Esophagus (tissue), 2 donors: Measurements from ENCODE around the gene PLIN4. TPM values are rescaled to one million over a fixed set of nuclear protein-coding genes. Genes with fewer than 3 reads are reported as not detected.
"Not testable (repeated sequence)": the region's sequence is repeated elsewhere in the genome, so short reads cannot be mapped to it uniquely, and the experiment has no call there.

Experiments used
- H3K27ac ChIP-seq, 2 donors: one replicate each; pipeline ENCODE4 v1.5.1; 2013; ENCODE audit warnings: low read depth in 2 of 2, mild to moderate bottlenecking in 2 of 2, inconsistent platforms in 1 of 2, low read length in 1 of 2, moderate library complexity in 1 of 2
- H3K27me3 ChIP-seq, 2 donors: one replicate each; pipeline ENCODE4 v1.6.1; 2013; ENCODE audit warnings: low read length in 2 of 2, control low read depth in 1 of 2, mild to moderate bottlenecking in 1 of 2; ENCODE audit not compliant: insufficient read depth in 2 of 2, control insufficient read depth in 1 of 2
- H3K36me3 ChIP-seq, 2 donors: one replicate each; pipeline ENCODE4 v1.6.1; 2013; ENCODE audit warnings: low read length in 1 of 2; ENCODE audit not compliant: control insufficient read depth in 2 of 2, insufficient read depth in 2 of 2
- H3K4me1 ChIP-seq, 2 donors: one replicate each; pipeline ENCODE4 v1.6.1; 2013; ENCODE audit warnings: low read length in 1 of 2; ENCODE audit not compliant: control insufficient read depth in 2 of 2, insufficient read depth in 2 of 2
- H3K4me3 ChIP-seq, 2 donors: one replicate each; pipeline ENCODE4 v1.5.1; 2013; ENCODE audit warnings: low read length in 2 of 2, mild to moderate bottlenecking in 2 of 2, low read depth in 1 of 2, moderate library complexity in 1 of 2
- H3K9me3 ChIP-seq, 2 donors: one replicate each; pipeline ENCODE4 v1.6.1; 2013; ENCODE audit warnings: mild to moderate bottlenecking in 2 of 2, low read depth in 1 of 2, low read length in 1 of 2, moderate library complexity in 1 of 2; ENCODE audit not compliant: control insufficient read depth in 2 of 2, insufficient read depth in 1 of 2
- WGBS, 2 donors: extraction: QIAGEN DNeasy Blood & Tissue Kit; methylation state at CpG; one replicate each; pipeline ENCODE4 v1.1.7; 2013; 5-methylcytosine and 5-hydroxymethylcytosine counted together
- polyA plus RNA-seq, 2 donors: library from polyadenylated mRNA; stranded (reverse); fragments of 200-250 nt; gene quantifications; one replicate each; pipeline ENCODE4 v1.2.3, GENCODE V29; 2013
- donor health status: healthy with polysubstance abuse.
- donor health status: Bipolar disorder and iron deficiency.

The PLIN4 gene
- polyA plus RNA-seq, 2 donors = 2.8 to 4.1 TPM

- 81 to 87% methylated on average over 8 of the region's 8 CpGs for WGBS, 2 donors
- not testable (repeated sequence) for H3K27me3 ChIP-seq, H3K4me3 ChIP-seq, H3K36me3 ChIP-seq, H3K4me1 ChIP-seq, H3K9me3 ChIP-seq, H3K27ac ChIP-seq
Measured at GRCh38 chr19:4527377-4527776, 9.1 kb upstream of the PLIN4 start.

DNA sequence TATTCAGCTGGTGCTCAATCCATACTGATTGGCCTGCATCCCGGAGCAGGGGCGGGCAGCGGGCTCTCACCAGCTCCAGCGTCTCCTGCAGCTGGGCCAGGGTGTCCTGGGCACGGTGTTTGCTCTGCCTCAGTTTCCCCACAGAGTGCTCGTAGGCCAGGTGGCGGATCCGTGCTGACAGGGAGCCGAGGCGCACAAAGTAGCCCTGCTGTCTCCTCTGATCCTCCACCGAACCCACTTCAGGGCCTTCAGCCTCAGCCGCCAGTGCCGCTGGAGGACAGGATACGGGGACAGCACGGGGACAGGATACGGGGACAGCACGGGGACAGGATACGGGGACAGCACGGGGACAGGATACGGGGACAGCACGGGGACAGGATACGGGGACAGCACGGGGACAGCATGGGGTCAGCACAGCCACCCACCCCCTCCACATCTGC is 7.3 kb upstream of the PLIN4 start:
- H3K36me3 ChIP-seq = no peaks in the 10 kb centered on the region
- H3K27ac ChIP-seq = no peak overlapping the region
- no peaks in the 10 kb centered on the region for H3K9me3 ChIP-seq
- no peaks in the 10 kb centered on the region for H3K27me3 ChIP-seq
- H3K4me3 ChIP-seq = no peak overlapping the region
- 68 to 74% methylated on average over 23 of the region's 23 CpGs for WGBS, 2 donors
- H3K4me1 ChIP-seq = no peaks in the 10 kb centered on the region

DNA sequence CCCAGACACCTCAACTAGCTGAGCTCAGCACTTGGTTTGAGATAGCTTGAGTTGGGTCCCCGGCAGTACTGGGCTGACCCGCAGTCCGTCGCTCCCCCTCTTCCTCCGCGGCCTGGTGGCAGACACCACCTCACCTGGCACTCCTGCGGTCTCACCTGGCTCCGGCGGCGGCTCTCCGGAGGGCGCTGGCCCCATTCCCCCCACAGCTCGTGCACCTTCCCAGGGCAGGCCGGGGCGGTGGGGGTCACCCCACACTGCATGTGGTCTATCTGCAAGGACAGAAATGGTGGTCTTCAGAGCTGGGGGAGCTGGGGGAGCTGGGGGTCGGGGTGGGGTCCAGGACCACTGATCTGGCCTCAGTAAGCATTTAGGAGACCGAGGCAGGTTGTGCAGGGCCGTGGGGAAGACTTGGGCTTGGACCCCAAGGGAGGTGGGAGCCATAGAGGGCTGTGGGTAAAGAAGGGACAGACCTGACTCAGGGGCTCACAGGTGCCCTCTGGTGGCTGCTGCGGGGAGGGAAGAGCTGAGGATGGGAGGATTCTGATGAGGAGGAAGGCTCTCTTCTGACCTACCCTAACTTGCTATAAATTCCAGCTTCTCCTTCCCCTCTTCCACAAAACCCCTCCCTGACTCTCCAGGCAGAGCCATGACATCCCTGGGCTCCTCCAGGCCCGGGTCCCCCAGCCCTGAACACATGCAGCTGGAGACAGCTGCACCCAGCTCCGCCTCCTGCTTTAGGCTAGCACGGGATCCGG is 6.7 kb upstream of the PLIN4 start:
- H3K4me3 ChIP-seq = no peak overlapping the region
- H3K36me3 ChIP-seq = no peaks in the 10 kb centered on the region
- WGBS, 2 donors = 61 to 64% methylated on average over 23 of the region's 23 CpGs
- no peaks in the 10 kb centered on the region for H3K4me1 ChIP-seq
- no peak overlapping the region for H3K27ac ChIP-seq
- H3K9me3 ChIP-seq = no peaks in the 10 kb centered on the region
- no peaks in the 10 kb centered on the region for H3K27me3 ChIP-seq

GRCh38 chr19:4523306-4524110 is 5.2 kb upstream of the PLIN4 start:
- Histone ChIP-seq H3K27me3 (no peaks in the 10 kb centered on the region), H3K4me1 (peaks cover 8 to 12% of the 10 kb centered on the region in 2 donors), H3K9me3 (no peaks in the 10 kb centered on the region), H3K27ac (no peak overlapping the region), H3K4me3 (no peak overlapping the region), H3K36me3 (no peaks in the 10 kb centered on the region)
- WGBS, 2 donors = 69 to 77% methylated on average over 44 to 53 of the region's 53 CpGs

GRCh38 chr19:4522291-4523002 is 4.2 kb upstream of the PLIN4 start:
- Histone ChIP-seq H3K9me3 (no peaks in the 10 kb centered on the region), H3K4me3 (no peak overlapping the region), H3K27ac (no peak overlapping the region), H3K4me1 (peaks cover 8 to 12% of the 10 kb centered on the region in 2 donors), H3K27me3 (no peaks in the 10 kb centered on the region), H3K36me3 (no peaks in the 10 kb centered on the region)
- WGBS, 2 donors = 86 to 90% methylated on average over 15 of the region's 15 CpGs

DNA sequence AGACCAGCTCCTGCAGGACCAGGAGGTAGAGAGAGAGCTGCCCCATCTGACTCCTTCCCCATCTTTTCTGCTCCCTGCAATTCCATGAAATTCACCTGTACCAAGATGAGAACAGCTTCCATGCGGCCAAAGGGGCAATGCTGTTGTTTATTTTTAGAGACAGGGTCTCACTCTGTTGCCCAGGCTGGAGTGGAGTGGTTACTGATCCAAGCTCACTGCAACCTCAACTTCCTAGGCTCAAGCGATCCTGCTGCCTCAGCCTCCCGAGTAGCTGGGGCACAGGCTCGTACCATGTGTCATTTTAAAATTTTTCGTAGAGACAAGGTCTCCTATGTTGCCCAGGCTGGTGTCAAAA is 3.6 kb upstream of the PLIN4 start:
- WGBS, 2 donors = 85 to 92% methylated on average over 5 of the region's 5 CpGs
- H3K9me3 ChIP-seq = no peaks in the 10 kb centered on the region
- no peaks in the 10 kb centered on the region for H3K27me3 ChIP-seq

GRCh38 chr19:4521170-4521887 is 3.0 kb upstream of the PLIN4 start:
- Histone ChIP-seq H3K4me1 (peaks cover 8 to 12% of the 10 kb centered on the region in 2 donors), H3K27me3 (no peaks in the 10 kb centered on the region), H3K27ac (no peak overlapping the region), H3K36me3 (no peaks in the 10 kb centered on the region), H3K4me3 (no peak overlapping the region), H3K9me3 (no peaks in the 10 kb centered on the region)
- WGBS, 2 donors = 72 to 77% methylated on average over 11 of the region's 11 CpGs

More for the DNA sequence above, 3.6 kb upstream of the PLIN4 start:
- Histone ChIP-seq H3K27ac (no peak overlapping the region), H3K4me1 (peaks cover 8 to 12% of the 10 kb centered on the region in 2 donors), H3K36me3 (no peaks in the 10 kb centered on the region), H3K4me3 (no peak overlapping the region)

DNA sequence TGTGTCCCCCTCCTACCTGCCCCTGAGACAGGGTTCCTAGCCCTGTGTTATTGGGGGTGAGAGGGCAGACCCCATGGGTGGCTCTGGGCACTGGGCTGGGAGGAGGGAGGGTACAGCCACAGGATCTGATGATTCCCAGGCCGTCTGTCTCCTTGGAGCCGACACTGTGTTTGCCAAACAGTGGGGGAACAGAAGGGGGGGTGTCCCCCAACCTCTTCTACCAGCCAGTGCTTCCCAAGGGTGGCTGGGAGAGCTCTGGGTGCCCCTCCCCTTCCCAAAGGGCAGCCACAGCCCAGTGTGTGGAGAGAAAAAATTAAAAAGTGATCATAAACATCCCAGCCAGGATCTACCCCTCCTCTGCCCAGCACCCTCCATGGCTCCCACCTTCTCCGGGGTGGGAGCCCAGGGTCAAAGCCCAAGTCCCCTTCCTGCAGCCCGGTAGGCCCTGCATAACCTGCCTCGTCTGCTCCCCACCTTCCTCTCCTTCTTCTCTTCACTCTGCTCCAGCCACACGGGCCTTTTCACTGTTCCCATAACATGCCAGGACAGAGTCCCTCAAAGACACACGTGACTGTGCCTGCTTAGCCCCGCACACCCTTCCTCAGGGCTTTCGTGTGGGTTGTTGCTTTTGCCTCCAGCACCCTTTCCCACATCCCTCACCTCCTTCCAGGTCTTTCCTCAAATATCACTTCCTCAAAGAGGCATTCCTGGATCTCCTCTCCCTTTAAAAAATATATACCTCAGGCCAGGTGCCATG is 1.4 kb upstream of the PLIN4 start:
- WGBS, 2 donors = 29 to 43% methylated on average over 9 of the region's 9 CpGs
- H3K4me3 ChIP-seq = no peak overlapping the region
- no peaks in the 10 kb centered on the region for H3K27me3 ChIP-seq
- peaks cover 8 to 12% of the 10 kb centered on the region in 2 donors for H3K4me1 ChIP-seq
- H3K9me3 ChIP-seq = no peaks in the 10 kb centered on the region
- H3K36me3 ChIP-seq = no peaks in the 10 kb centered on the region
- H3K27ac ChIP-seq = peak overlapping the region; percentile 45 to 90

DNA sequence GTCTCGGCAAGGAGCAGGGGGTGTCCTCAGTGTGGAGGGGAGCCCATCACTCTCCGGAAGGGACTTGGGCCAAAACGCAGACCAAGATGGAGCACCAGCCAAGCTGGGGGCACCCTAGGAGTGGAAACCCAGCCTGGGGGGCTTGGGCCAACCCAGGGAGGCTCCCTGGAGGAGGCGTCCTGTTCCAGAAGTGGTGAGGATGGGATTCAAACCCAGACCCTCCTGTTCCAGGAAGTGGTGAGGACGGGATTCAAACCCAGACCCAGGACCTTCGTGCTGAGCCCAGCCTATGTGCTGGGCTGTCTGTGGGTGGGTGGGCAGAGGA is 848 bp upstream of the PLIN4 start:
- 69 to 84% methylated on average over 6 of the region's 6 CpGs for WGBS, 2 donors
- Histone ChIP-seq H3K36me3 (no peaks in the 10 kb centered on the region), H3K9me3 (no peaks in the 10 kb centered on the region), H3K4me3 (no peak overlapping the region), H3K27me3 (no peaks in the 10 kb centered on the region), H3K27ac (peak overlapping the region; percentile 45 to 90), H3K4me1 (peaks cover 8 to 12% of the 10 kb centered on the region in 2 donors)
